ENCODE measurements around the gene TMEM178A. TPM values are rescaled to one million over a fixed set of nuclear protein-coding genes. Genes with fewer than 3 reads are reported as not detected.

TMEM178A gene
- polyA plus RNA-seq, 2 of the 4 experiments (the other 2 are of a cell fraction) = 0.13 to 0.87 TPM

- ATAC-seq = peak; percentile 21 to 46; a peak in 3 of 6 replicates
- CTCF ChIA-PET = interaction anchor here (0.6 to 3.3 kb wide), 33 partner anchors 9 to 639 kb away, joined by 3 to 28 read pairs (median 6); no protein-coding TSS in a partner anchor
- WGBS (ENCODE audit: missing lambda C conversion rate) = 4% methylated on average over 2 of the region's 2 CpGs
- no peak overlapping the region for H3K4me2 ChIP-seq
- no peaks in the 10 kb centered on the region for H3K4me1 ChIP-seq
- no peak for DNase-seq (ENCODE audit: low read depth in 1 of 2, low spot score in 1 of 2)
- no peak for FAIRE-seq
- POLR2A ChIA-PET = no interaction called here
- TF ChIP-seq NR3C1 (IDR thresholded peaks at IDR 0.05) (no peak), ATOH8 (CRISPR knock-in tag; IDR thresholded peaks at IDR 0.05; ENCODE audit: low read depth) (no peak), RFX5 (IDR thresholded peaks at IDR 0.05) (no peak), HDAC2 (IDR thresholded peaks at IDR 0.05) (no peak), REST (IDR thresholded peaks at IDR 0.05) (no peak), FOSB (CRISPR knock-in tag; IDR thresholded peaks at IDR 0.05) (no peak), MAX (IDR thresholded peaks at IDR 0.05) (no peak), ZFP36 (IDR thresholded peaks at IDR 0.05; ENCODE audit: borderline replicate concordance, partially characterized antibody) (no peak), GATA3 (IDR thresholded peaks at IDR 0.05; ENCODE audit: borderline replicate concordance) (no peak), RCOR1 (IDR thresholded peaks at IDR 0.05; ENCODE audit: low read depth, low read length) (no peak), SMC3 (IDR thresholded peaks at IDR 0.05) (no peak), KDM5A (IDR thresholded peaks at IDR 0.05) (no peak), EHF (CRISPR knock-in tag; IDR thresholded peaks at IDR 0.05) (no peak), CBX8 (IDR thresholded peaks at IDR 0.05) (no peak), EP300 (IDR thresholded peaks at IDR 0.05) (no peak)
- peaks cover 19% of the 10 kb centered on the region; the same call in 2 of the 3 replicates for H3K9me3 ChIP-seq
- H3K27ac ChIP-seq = no peak overlapping the region
- H3K4me3 ChIP-seq = no peak overlapping the region
Measured at GRCh38 chr2:39697454-39697853, 31.7 kb downstream of the TMEM178A start.

GRCh38 chr2:39701137-39701536, 35.4 kb downstream of the TMEM178A start:
- H3K4me3 ChIP-seq = no peak overlapping the region
- H3K4me1 ChIP-seq = no peaks in the 10 kb centered on the region
- H3K27ac ChIP-seq = no peak overlapping the region
- no peak for ATAC-seq
- CTCF ChIA-PET = interaction anchor here (1.4 kb wide), 1 partner anchor 321 kb away, joined by 4 read pairs; no protein-coding TSS in a partner anchor
- no peak overlapping the region for H3K4me2 ChIP-seq
- FAIRE-seq = no peak
- no peak for DNase-seq (ENCODE audit: low read depth in 1 of 2, low spot score in 1 of 2)
- peaks cover 19% of the 10 kb centered on the region; the same call in 2 of the 3 replicates for H3K9me3 ChIP-seq
- 19% methylated on average over 1 of the region's 1 CpG for WGBS (ENCODE audit: missing lambda C conversion rate)
- POLR2A ChIA-PET = no interaction called here
- no peak for TF ChIP-seq RARB (CRISPR knock-in tag; IDR thresholded peaks at IDR 0.05)
- no peak for TF ChIP-seq RFX5 (IDR thresholded peaks at IDR 0.05)
- TF ChIP-seq BHLHE40 (IDR thresholded peaks at IDR 0.05; ENCODE audit: low read depth, low read length) = no peak
- no peak for TF ChIP-seq HMGXB4 (CRISPR knock-in tag; IDR thresholded peaks at IDR 0.05; ENCODE audit: borderline replicate concordance)
- no peak for TF ChIP-seq FOSL2 (IDR thresholded peaks at IDR 0.05)
- TF ChIP-seq FOSL2 (CRISPR knock-in tag; IDR thresholded peaks at IDR 0.05) = no peak
- no peak for TF ChIP-seq MAZ (IDR thresholded peaks at IDR 0.05; ENCODE audit: borderline replicate concordance, low read depth, low read length)
